Smooth muscle cell (in vitro differentiated cells): ENCODE results near the gene UGP2. TPM values are rescaled to one million over a fixed set of nuclear protein-coding genes. Genes with fewer than 3 reads are reported as not detected.

ENCODE experiments used
- DNase-seq: peaks from one replicate; lab custom pipeline; 2025; ENCODE audit not compliant: unreplicated experiment; lab: John Stamatoyannopoulos, UW
- H2AFZ ChIP-seq: fragments of 200-600 bp; sonication (generic); 2 replicates; pipeline ENCODE4 v1.6.0; 2016; ENCODE audit warnings: antibody characterized with exemption, low read depth, mild to moderate bottlenecking
- H3F3A ChIP-seq: fragments of 200-600 bp; sonication (generic); 2 replicates; pipeline ENCODE4 v1.6.0; 2017; ENCODE audit warnings: antibody characterized with exemption, low read depth
- H3K27ac ChIP-seq: fragments of 200-600 bp; sonication (generic); 2 replicates; pipeline ENCODE4 v1.5.1; 2016; ENCODE audit warnings: low read depth, mild to moderate bottlenecking
- H3K27me3 ChIP-seq: fragments of 200-600 bp; sonication (generic); 2 replicates; pipeline ENCODE4 v1.6.1; 2016; ENCODE audit warnings: low read depth, mild to moderate bottlenecking
- H3K36me3 ChIP-seq: fragments of 200-600 bp; sonication (generic); 2 replicates; pipeline ENCODE4 v1.5.1; 2016; ENCODE audit warnings: low read depth
- H3K4me1 ChIP-seq: fragments of 200-600 bp; sonication (generic); 2 replicates; pipeline ENCODE4 v1.5.1; 2016; ENCODE audit warnings: low read depth
- H3K4me2 ChIP-seq: fragments of 200-600 bp; sonication (generic); 2 replicates; pipeline ENCODE4 v1.6.0; 2016; ENCODE audit warnings: mild to moderate bottlenecking
- H3K4me3 ChIP-seq: fragments of 200-600 bp; sonication (generic); 2 replicates; pipeline ENCODE4 v1.5.1; 2016; ENCODE audit warnings: mild to moderate bottlenecking
- H3K79me2 ChIP-seq: fragments of 200-600 bp; sonication (generic); 2 replicates; pipeline ENCODE4 v1.6.0; 2016; ENCODE audit warnings: low read depth, mild to moderate bottlenecking
- H3K9ac ChIP-seq: fragments of 200-600 bp; sonication (generic); 2 replicates; pipeline ENCODE4 v1.6.0; 2016; ENCODE audit warnings: low read depth
- H3K9me3 ChIP-seq: fragments of 200-600 bp; sonication (generic); replicated peaks from 2 replicates; pipeline ENCODE4 v1.5.1; 2016; ENCODE audit warnings: low read depth
- H4K20me1 ChIP-seq: fragments of 200-600 bp; sonication (generic); 2 replicates; pipeline ENCODE4 v1.6.0; 2016; ENCODE audit warnings: low read depth
- WGBS: methylation state at CpG from one replicate; pipeline ENCODE4 v1.1.7; 2016; ENCODE audit warnings: low lambda C conversion rate; 5-methylcytosine and 5-hydroxymethylcytosine counted together
- polyA plus RNA-seq: library from polyadenylated mRNA; unstranded; fragments of >200 nt; fragmentation: Nextera tagmentation; extraction: Ambion mirVana; gene quantifications from 2 replicates; pipeline ENCODE4 v1.2.1, GENCODE V29; 2016
- total RNA-seq: library from RNA; depleted of rRNA; stranded (reverse); fragments of >200 nt; gene quantifications from 2 replicates; pipeline ENCODE4 v1.2.3, GENCODE V29; 2014
- TF ChIP-seq, protein P1 (sequence below): fragments of 200-600 bp; sonication (generic); IDR thresholded peaks from 2 replicates; pipeline ENCODE4 v1.5.1; 2017; ENCODE audit warnings: borderline replicate concordance, mild to moderate bottlenecking, antibody characterized with exemption; ENCODE audit not compliant: insufficient read depth, poor library complexity, severe bottlenecking

Gene UGP2
- total and polyA plus RNA-seq, 2 experiments from 2014 or later: 171 to 238 TPM

DNA sequence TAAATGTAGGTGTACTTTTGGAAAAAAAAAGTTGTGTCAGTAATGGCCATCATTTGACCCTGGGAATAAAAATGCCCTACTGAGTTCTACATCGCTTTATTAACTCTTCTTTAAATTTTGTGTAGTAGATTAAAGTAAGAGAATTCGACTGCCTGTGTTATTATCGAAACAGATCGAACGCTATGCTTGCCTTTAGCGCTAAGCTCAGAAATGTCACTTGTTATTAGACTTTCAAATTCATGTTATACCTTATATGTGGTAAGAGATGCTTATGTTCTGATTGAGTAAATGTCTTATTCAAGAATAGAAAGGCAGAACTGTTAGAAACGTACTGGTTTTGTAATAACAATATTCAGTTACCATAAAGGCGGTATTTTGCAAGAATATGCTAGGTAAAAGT, 1.4 kb downstream of the UGP2 start:
- Histone ChIP-seq H3K4me1 (peaks cover 51% of the 10 kb centered on the region), H3K4me3 (peak overlapping the region; percentile 84), H4K20me1 (peaks cover 41% of the 10 kb centered on the region), H2AFZ (no peak overlapping the region), H3K4me2 (peak overlapping the region; percentile 86), H3K27ac (peak overlapping the region; percentile 82), H3K9me3 (no peaks in the 10 kb centered on the region), H3K36me3 (no peaks in the 10 kb centered on the region), H3K9ac (peak overlapping the region; percentile 85), H3F3A (no peaks in the 10 kb centered on the region), H3K27me3 (no peaks in the 10 kb centered on the region), H3K79me2 (peaks cover 61% of the 10 kb centered on the region)
- DNase-seq: no peak
- WGBS: 3% methylated on average over 8 of the region's 8 CpGs
- TF ChIP-seq, protein P1, sequence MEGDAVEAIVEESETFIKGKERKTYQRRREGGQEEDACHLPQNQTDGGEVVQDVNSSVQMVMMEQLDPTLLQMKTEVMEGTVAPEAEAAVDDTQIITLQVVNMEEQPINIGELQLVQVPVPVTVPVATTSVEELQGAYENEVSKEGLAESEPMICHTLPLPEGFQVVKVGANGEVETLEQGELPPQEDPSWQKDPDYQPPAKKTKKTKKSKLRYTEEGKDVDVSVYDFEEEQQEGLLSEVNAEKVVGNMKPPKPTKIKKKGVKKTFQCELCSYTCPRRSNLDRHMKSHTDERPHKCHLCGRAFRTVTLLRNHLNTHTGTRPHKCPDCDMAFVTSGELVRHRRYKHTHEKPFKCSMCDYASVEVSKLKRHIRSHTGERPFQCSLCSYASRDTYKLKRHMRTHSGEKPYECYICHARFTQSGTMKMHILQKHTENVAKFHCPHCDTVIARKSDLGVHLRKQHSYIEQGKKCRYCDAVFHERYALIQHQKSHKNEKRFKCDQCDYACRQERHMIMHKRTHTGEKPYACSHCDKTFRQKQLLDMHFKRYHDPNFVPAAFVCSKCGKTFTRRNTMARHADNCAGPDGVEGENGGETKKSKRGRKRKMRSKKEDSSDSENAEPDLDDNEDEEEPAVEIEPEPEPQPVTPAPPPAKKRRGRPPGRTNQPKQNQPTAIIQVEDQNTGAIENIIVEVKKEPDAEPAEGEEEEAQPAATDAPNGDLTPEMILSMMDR: no peak

DNA sequence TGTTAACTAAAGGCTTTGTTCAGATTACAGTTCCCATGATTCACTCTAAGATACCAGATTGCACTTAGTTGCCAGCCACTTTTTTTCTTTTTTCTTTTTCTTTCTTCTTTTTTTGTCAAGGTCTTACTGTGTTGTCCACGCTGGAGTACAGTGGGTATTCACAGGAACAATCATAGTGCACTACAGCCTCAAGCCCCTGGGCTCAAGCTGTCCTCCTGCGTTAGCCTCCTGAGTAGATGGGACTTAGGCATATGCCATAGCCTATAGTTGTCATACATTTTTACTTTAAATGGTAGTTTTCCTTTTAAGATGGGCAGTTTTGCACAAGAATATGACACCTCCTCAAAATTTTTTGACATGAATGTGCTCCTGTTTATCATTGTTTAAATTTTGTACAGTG, 2.1 kb downstream of the UGP2 start:
- DNase-seq: no peak
- Histone ChIP-seq H3K79me2 (peaks cover 68% of the 10 kb centered on the region), H3K4me3 (peak overlapping the region; percentile 84), H2AFZ (no peak overlapping the region), H4K20me1 (peaks cover 48% of the 10 kb centered on the region), H3K36me3 (no peaks in the 10 kb centered on the region), H3K9me3 (no peaks in the 10 kb centered on the region), H3K27me3 (no peaks in the 10 kb centered on the region), H3K9ac (peak overlapping the region; percentile 85), H3K4me1 (peaks cover 54% of the 10 kb centered on the region), H3F3A (no peaks in the 10 kb centered on the region), H3K4me2 (peak overlapping the region; percentile 86), H3K27ac (peak overlapping the region; percentile 82)
- TF ChIP-seq, protein P1: no peak
- WGBS: 10% methylated on average over 2 of the region's 2 CpGs

DNA sequence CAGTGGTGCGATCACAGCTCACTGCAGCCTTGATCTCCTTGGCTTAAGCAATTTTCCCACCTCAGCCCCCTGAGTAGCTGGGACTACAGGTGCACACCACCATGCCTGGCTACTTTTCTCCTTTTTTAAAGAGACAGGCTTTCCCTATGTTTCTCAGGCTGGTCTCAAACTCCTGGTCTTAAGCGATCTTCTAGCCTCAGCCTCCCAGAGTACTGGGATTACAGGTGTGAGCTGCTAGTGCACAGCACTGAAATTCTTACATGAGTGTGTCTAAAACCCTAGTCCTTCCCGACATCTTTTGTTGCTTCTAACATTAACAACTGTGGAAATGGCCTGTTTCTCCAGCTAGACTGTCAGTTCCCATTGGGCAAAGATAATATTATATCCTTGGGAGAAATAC, 2.9 kb downstream of the UGP2 start:
- Histone ChIP-seq H2AFZ (no peak overlapping the region), H4K20me1 (peaks cover 56% of the 10 kb centered on the region), H3K4me3 (peak overlapping the region; percentile 84), H3K9me3 (no peaks in the 10 kb centered on the region), H3K36me3 (no peaks in the 10 kb centered on the region), H3K27ac (peak overlapping the region; percentile 82), H3F3A (no peaks in the 10 kb centered on the region), H3K27me3 (no peaks in the 10 kb centered on the region), H3K79me2 (peaks cover 76% of the 10 kb centered on the region), H3K9ac (no peak overlapping the region), H3K4me1 (peaks cover 58% of the 10 kb centered on the region), H3K4me2 (peak overlapping the region; percentile 86)
- WGBS: 23% methylated on average over 3 of the region's 3 CpGs
- DNase-seq: no peak
- TF ChIP-seq, protein P1: no peak

DNA sequence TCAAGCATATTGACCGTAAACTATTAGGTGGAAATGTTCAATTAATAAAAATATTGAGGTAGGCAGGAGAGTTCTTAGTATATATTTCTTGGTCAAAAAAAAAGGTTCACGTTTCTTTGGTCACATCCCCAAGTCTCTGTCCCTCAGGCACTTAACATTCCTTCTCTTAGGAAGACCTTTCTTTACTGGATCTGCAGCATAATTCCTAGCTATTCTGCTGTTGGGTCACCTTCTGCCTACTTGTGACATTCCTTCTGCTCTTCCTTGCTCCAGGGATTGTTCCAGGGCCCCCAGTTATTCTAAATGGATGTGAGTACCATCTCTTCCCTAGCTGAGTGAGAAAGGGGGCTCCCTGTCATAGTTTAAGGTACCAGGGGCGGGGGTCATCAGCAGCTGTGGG, 4.2 kb downstream of the UGP2 start:
- peaks cover 88% of the 10 kb centered on the region for H3K79me2 ChIP-seq
- H3K9me3 ChIP-seq: no peaks in the 10 kb centered on the region
- TF ChIP-seq, protein P1: no peak
- peaks cover 68% of the 10 kb centered on the region for H4K20me1 ChIP-seq
- peak overlapping the region; percentile 8 for H3K4me3 ChIP-seq
- 58% methylated on average over 3 of the region's 3 CpGs for WGBS
- peak overlapping the region; percentile 86 for H3K4me2 ChIP-seq
- H3K27ac ChIP-seq: peak overlapping the region; percentile 28
- H3K36me3 ChIP-seq: no peaks in the 10 kb centered on the region
- H3K4me1 ChIP-seq: peaks cover 65% of the 10 kb centered on the region
- no peak for DNase-seq
- H3K9ac ChIP-seq: no peak overlapping the region
- H2AFZ ChIP-seq: no peak overlapping the region
- no peaks in the 10 kb centered on the region for H3K27me3 ChIP-seq
- no peaks in the 10 kb centered on the region for H3F3A ChIP-seq
